Right lobe of liver (tissue), 6 donors: ENCODE results near the gene GPR3. TPM values are rescaled to one million over a fixed set of nuclear protein-coding genes. Genes with fewer than 3 reads are reported as not detected.

Experiments
- ATAC-seq, 4 donors: fragments of 200-7000 bp; cut with Tn5 transposase; one replicate each; pipeline ENCODE4 v1.9.1; 2020; ENCODE audit warnings: mild to moderate bottlenecking in 4 of 4, moderate library complexity in 4 of 4
- DNase-seq, 3 donors: peaks; one replicate each; pipeline ENCODE4 v3.0.0-alpha.2; 2020
- H3K27ac ChIP-seq, 3 donors: fragments of 200-600 bp; one replicate each; pipeline ENCODE4 v1.8.0; 2022
- H3K27me3 ChIP-seq, 2 donors: fragments of 200-600 bp; one replicate each; pipeline ENCODE4 v1.8.0; 2022
- H3K36me3 ChIP-seq, 4 donors: fragments of 200-600 bp; sonication (generic) in 1 of 4; one replicate each; pipeline versions ENCODE4 v1.5.1 to v1.8.0; 2017 to 2022; ENCODE audit warnings: control low read depth in 1 of 4
- H3K4me1 ChIP-seq, 4 donors: fragments of 200-600 bp; sonication (generic) in 1 of 4; one replicate each; pipeline versions ENCODE4 v1.5.1 to v1.8.0; 2017 to 2022; ENCODE audit warnings: control low read depth in 1 of 4
- H3K4me3 ChIP-seq, 3 donors: fragments of 200-600 bp; one replicate each; pipeline ENCODE4 v1.8.0; 2022
- H3K9me3 ChIP-seq, 4 donors: fragments of 200-600 bp; sonication (generic) in 1 of 4; one replicate each; pipeline versions ENCODE4 v1.5.1 to v1.8.0; 2017 to 2022; ENCODE audit warnings: control low read depth in 1 of 4
- POLR2A ChIP-seq: fragments of 450-650 bp; IDR thresholded peaks from one replicate; pipeline ENCODE4 v1.6.1; 2017; ENCODE audit warnings: antibody characterized with exemption, mild to moderate bottlenecking
- WGBS: methylation state at CpG from one replicate; pipeline ENCODE4 v1.1.6; 2018; ENCODE audit warnings: low coverage, low lambda C conversion rate; ENCODE audit not compliant: insufficient coverage; ENCODE audit errors: missing lambda C conversion rate; 5-methylcytosine and 5-hydroxymethylcytosine counted together
- intact Hi-C, 2 donors: fragments of 100-400 bp; cut with DNase I; formaldehyde crosslinking; loops; one replicate each; pipeline versions ENCODE4 v1.11.2 to v1.14.1; 2022
- total RNA-seq, 6 experiments: library from RNA; depleted of rRNA in 2 of 6; stranded (reverse); fragments of >200 nt in 2 of 6; fragmentation: NEBNext Ultra II Directional in 3 of 6; extraction: Animal tissue kit (Norgen Biotek cat#: 25700) in 3 of 6; gene quantifications; one replicate each; pipeline versions ENCODE4 v1.1.0 to v1.2.4, GENCODE V29; 2016 to 2023
- TF ChIP-seq, protein P1 (sequence below), 4 donors: fragments of 200-600 bp in 3 of 4; fragments of 450-650 bp in 1 of 4; IDR thresholded peaks; one replicate each; pipeline versions ENCODE4 v1.5.1 to v1.8.0; 2016 to 2022; ENCODE audit warnings: antibody characterized with exemption in 4 of 4, mild to moderate bottlenecking in 2 of 4
- donor health status: DM: no; HTN: yes; CAD: no.
- donor health status: DM: no; HTN: no; CAD: no.
- donor health status: DM: no; HTN: no; CAD: no.
- donor health status: DM: no; HTN: yes; CAD: no.
- donor health status: DM: no; HTN: yes; CAD: no.

Gene GPR3
- total RNA-seq, 6 experiments from 2014 or later = 0.19 to 0.43 TPM; not detected in 4

DNA sequence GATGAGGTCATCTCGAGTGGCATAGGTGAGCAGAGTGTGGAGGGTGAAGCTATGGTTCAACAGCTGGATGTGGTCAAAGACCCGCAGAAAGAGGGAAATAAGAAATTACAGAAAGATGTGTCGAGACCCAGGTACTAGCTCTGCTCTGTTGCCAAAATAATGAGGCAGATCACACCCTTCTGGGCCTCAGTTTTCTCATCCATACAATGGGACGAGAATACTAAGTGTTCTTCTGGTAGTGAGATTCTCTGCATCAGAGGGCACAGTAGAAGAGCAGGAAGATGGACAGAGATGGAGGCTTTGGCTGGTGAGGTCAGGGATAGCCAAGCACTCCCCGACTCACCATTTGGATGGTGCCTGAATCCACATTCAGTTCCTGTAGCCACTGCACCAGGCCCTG is 36.7 kb upstream of the GPR3 start:
- WGBS = 71% methylated on average over 5 of the region's 5 CpGs

DNA sequence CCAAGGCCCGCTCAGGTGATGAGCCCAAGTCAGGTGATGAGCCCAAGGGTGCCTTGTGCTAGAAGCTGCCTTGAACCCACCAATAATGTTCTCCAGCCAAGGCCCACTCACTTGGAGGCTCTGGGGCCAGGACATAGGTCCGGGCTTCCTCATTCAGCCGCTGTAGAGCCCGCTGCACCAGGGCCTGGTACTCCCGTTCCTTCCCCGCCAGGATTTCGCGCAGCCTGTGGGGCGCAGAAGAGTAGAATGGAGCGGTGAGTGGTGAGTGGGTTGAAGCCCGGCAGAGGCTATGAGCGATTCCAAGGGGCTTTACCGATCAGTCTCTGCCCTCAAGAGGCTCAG is 36.2 kb upstream of the GPR3 start:
- Histone ChIP-seq H3K9me3 (no peaks in the 10 kb centered on the region), H3K27me3 (no peaks in the 10 kb centered on the region), H3K4me1 (peaks cover 0 to 8% (median 2%) of the 10 kb centered on the region in 4 donors), H3K4me3 (no peak overlapping the region), H3K36me3 (no peaks in the 10 kb centered on the region), H3K27ac (no peak overlapping the region)
- no CpG with 5 or more reads among the region's 13 CpGs for WGBS
- intact Hi-C loops = loop anchor here in 1 of 2 donors (5.0 kb wide), 1 partner anchor 36 kb away; the partner anchor contains the start of gene GPR3
- no peak for TF ChIP-seq POLR2A
- TF ChIP-seq, protein P1, sequence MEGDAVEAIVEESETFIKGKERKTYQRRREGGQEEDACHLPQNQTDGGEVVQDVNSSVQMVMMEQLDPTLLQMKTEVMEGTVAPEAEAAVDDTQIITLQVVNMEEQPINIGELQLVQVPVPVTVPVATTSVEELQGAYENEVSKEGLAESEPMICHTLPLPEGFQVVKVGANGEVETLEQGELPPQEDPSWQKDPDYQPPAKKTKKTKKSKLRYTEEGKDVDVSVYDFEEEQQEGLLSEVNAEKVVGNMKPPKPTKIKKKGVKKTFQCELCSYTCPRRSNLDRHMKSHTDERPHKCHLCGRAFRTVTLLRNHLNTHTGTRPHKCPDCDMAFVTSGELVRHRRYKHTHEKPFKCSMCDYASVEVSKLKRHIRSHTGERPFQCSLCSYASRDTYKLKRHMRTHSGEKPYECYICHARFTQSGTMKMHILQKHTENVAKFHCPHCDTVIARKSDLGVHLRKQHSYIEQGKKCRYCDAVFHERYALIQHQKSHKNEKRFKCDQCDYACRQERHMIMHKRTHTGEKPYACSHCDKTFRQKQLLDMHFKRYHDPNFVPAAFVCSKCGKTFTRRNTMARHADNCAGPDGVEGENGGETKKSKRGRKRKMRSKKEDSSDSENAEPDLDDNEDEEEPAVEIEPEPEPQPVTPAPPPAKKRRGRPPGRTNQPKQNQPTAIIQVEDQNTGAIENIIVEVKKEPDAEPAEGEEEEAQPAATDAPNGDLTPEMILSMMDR (IDR thresholded peaks at IDR 0.05) = no peak
- no peak for DNase-seq
- no peak for ATAC-seq

More for the DNA sequence above, 36.7 kb upstream of the GPR3 start:
- intact Hi-C loops = loop anchor here in 1 of 2 donors (5.0 kb wide), 1 partner anchor 37 kb away; the partner anchor contains the start of gene GPR3
- no peak for DNase-seq
- H3K27me3 ChIP-seq = no peaks in the 10 kb centered on the region
- no peak overlapping the region for H3K4me3 ChIP-seq
- H3K27ac ChIP-seq = no peak overlapping the region
- no peak for ATAC-seq
- no peak for TF ChIP-seq POLR2A
- TF ChIP-seq, protein P1 (IDR thresholded peaks at IDR 0.05) = no peak
- H3K9me3 ChIP-seq = no peaks in the 10 kb centered on the region
- H3K36me3 ChIP-seq = no peaks in the 10 kb centered on the region
- peaks cover 0 to 8% (median 2%) of the 10 kb centered on the region in 4 donors for H3K4me1 ChIP-seq

DNA sequence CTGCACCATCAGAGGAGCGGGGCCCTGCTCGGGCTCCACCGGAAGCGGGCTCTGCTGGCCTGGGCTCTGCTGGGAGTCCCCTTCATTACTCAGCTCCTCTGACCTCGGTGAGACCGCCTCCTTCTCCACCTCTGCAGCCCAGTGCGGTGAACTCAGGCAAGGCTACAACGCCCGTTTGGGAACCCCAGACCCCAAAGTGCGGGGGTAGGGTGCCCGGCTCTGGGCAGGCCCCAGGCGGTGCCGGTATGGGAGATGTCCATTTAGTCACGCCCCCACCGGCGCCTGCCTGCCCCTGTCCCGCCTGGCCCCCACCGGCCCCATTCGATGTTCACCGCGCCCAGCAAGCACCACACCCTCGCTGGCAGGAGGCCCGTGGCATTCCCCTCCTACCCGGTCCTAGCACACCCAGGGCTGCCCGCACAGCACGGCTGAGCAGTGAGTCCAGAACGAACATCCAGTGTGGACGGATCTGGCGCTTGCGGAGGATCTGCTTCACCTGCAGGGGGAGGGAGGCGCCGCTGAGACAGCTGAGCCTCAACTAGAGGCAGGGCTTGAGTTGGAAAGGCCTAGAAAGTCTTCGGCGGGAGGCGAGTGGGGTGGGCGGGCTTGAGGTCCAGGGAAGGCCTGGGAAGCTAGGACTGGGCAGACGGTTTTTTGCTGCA is 35.7 kb upstream of the GPR3 start:
- DNase-seq = no peak
- H3K36me3 ChIP-seq = peaks cover 0 to under 1% (median 0%) of the 10 kb centered on the region in 4 donors

DNA sequence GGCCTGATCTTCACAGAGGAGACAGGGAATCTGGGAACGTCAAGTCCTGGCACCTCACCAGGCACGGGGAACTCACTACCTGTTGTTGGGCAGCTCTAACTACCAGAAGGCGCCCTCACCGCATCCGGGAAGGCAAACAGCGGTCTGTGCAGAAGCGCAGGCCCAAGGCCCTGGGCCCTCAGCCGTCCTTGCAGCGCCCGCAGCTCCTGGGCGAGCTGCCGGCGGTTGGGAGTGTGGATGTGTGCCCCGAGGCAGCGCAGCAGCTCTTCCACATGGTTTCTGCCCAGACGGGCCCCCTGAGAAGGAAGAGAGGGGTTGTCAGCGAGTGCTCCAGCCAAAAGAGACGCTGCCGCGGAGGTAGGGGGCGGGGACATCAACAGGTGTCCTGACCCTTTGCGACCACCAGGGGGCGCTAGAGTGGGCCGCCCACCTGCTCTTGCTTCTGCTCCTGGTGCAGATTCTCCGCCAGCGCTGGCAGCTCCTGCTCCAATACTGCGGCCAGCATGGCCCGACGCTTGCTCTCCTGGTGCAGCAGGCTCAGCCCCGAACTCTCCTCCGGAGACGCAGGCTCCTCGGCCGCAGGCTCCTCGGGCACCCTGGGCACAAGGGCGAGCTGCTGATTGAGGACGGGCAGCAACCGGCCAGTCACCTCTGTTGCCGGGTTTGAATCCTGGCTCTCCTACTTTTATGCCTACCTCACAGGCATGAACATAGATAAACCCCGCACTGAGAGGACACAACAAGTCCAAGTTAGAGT is 35.0 kb upstream of the GPR3 start:
- intact Hi-C loops = loop anchor here in 1 of 2 donors (5.0 kb wide), 1 partner anchor 35 kb away; the partner anchor contains the start of gene GPR3
- H3K9me3 ChIP-seq = no peaks in the 10 kb centered on the region
- peak; percentile 81 to 86 (median 81) for DNase-seq
- H3K27me3 ChIP-seq = no peaks in the 10 kb centered on the region
- peak; percentile 81 to 93 (median 89) for ATAC-seq
- peak overlapping the region in 1 of 3 donors; percentile 12 for H3K4me3 ChIP-seq
- no peak overlapping the region for H3K27ac ChIP-seq
- TF ChIP-seq, protein P1 (IDR thresholded peaks at IDR 0.05) = peak; percentile 92 to 100 (median 98)
- no peak for TF ChIP-seq POLR2A
- WGBS = 8% methylated on average over 9 of the region's 40 CpGs
- peaks cover 0 to 8% (median 2%) of the 10 kb centered on the region in 4 donors for H3K4me1 ChIP-seq
- H3K36me3 ChIP-seq = peaks cover 0 to 2% (median 0%) of the 10 kb centered on the region in 4 donors

More for the DNA sequence above, 35.7 kb upstream of the GPR3 start:
- H3K4me3 ChIP-seq = no peak overlapping the region
- ATAC-seq = no peak
- intact Hi-C loops = loop anchor here in 1 of 2 donors (5.0 kb wide), 1 partner anchor 36 kb away; the partner anchor contains the start of gene GPR3
- no peaks in the 10 kb centered on the region for H3K9me3 ChIP-seq
- TF ChIP-seq, protein P1 (IDR thresholded peaks at IDR 0.05) = no peak
- TF ChIP-seq POLR2A = no peak
- no peak overlapping the region for H3K27ac ChIP-seq
- WGBS = 57% methylated on average over 4 of the region's 37 CpGs
- no peaks in the 10 kb centered on the region for H3K27me3 ChIP-seq
- peaks cover 0 to 8% (median 2%) of the 10 kb centered on the region in 4 donors for H3K4me1 ChIP-seq
